ENCODE measurements around the gene BEX5.

DNA sequence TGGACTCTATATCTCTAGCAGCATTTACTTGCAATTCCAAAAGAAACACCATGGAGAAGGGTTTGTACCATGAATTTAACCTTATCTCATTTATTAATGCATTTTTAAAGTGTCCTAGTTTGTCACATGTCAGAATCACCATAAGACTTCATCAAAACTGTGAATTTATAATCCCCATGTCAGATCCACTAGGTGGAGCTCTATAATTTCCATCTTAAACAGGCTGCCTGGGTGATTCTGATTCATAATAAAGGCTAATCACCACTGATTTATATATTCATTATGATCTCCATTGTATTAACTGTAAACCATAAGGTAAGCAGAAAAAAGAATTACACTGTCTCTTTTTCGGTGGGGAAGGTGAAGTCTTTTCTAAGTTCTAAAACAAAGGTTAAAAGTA, 26.3 kb downstream of the BEX5 start:
- TF ChIP-seq TCF4 (CRISPR knock-in tag; IDR thresholded peaks at IDR 0.05; ENCODE audit: borderline replicate concordance) (no peak), RARB (CRISPR knock-in tag; IDR thresholded peaks at IDR 0.05) (no peak), ZFP3 (CRISPR knock-in tag; IDR thresholded peaks at IDR 0.05) (no peak), ZNF70 (CRISPR knock-in tag; IDR thresholded peaks at IDR 0.05) (no peak)
- TF ChIP-seq, protein P1, sequence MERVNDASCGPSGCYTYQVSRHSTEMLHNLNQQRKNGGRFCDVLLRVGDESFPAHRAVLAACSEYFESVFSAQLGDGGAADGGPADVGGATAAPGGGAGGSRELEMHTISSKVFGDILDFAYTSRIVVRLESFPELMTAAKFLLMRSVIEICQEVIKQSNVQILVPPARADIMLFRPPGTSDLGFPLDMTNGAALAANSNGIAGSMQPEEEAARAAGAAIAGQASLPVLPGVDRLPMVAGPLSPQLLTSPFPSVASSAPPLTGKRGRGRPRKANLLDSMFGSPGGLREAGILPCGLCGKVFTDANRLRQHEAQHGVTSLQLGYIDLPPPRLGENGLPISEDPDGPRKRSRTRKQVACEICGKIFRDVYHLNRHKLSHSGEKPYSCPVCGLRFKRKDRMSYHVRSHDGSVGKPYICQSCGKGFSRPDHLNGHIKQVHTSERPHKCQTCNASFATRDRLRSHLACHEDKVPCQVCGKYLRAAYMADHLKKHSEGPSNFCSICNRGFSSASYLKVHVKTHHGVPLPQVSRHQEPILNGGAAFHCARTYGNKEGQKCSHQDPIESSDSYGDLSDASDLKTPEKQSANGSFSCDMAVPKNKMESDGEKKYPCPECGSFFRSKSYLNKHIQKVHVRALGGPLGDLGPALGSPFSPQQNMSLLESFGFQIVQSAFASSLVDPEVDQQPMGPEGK (CRISPR knock-in tag; IDR thresholded peaks at IDR 0.05; ENCODE audit: borderline replicate concordance): no peak
- TF ChIP-seq, protein P2, sequence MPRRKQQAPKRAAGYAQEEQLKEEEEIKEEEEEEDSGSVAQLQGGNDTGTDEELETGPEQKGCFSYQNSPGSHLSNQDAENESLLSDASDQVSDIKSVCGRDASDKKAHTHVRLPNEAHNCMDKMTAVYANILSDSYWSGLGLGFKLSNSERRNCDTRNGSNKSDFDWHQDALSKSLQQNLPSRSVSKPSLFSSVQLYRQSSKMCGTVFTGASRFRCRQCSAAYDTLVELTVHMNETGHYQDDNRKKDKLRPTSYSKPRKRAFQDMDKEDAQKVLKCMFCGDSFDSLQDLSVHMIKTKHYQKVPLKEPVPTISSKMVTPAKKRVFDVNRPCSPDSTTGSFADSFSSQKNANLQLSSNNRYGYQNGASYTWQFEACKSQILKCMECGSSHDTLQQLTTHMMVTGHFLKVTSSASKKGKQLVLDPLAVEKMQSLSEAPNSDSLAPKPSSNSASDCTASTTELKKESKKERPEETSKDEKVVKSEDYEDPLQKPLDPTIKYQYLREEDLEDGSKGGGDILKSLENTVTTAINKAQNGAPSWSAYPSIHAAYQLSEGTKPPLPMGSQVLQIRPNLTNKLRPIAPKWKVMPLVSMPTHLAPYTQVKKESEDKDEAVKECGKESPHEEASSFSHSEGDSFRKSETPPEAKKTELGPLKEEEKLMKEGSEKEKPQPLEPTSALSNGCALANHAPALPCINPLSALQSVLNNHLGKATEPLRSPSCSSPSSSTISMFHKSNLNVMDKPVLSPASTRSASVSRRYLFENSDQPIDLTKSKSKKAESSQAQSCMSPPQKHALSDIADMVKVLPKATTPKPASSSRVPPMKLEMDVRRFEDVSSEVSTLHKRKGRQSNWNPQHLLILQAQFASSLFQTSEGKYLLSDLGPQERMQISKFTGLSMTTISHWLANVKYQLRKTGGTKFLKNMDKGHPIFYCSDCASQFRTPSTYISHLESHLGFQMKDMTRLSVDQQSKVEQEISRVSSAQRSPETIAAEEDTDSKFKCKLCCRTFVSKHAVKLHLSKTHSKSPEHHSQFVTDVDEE (CRISPR knock-in tag; IDR thresholded peaks at IDR 0.05): no peak
